Psoas muscle (tissue), 8 donors: ENCODE data around the gene SH3TC1. TPM values are rescaled to one million over a fixed set of nuclear protein-coding genes. Genes with fewer than 3 reads are reported as not detected.

Experiments used
- ATAC-seq, 4 donors: fragments of 200-7000 bp; cut with Tn5 transposase; one replicate each; pipeline ENCODE4 v1.9.1; 2020; ENCODE audit warnings: moderate library complexity in 3 of 4, mild to moderate bottlenecking in 2 of 4
- DNase-seq, 2 donors: peaks; one replicate each; pipeline ENCODE4 v3.0.0-alpha.2; 2020
- H3K27ac ChIP-seq: fragments of 200-600 bp; one replicate; pipeline ENCODE4 v1.8.0; 2022
- H3K27me3 ChIP-seq, 3 donors: fragments of 200-600 bp in 1 of 3; one replicate each; pipeline versions ENCODE4 v1.6.1 to v1.8.0; 2013 to 2022; ENCODE audit warnings: low read length in 2 of 3, mild to moderate bottlenecking in 2 of 3, moderate library complexity in 1 of 3; ENCODE audit not compliant: insufficient read depth in 3 of 3
- H3K36me3 ChIP-seq, 2 donors: fragments of 200-600 bp in 1 of 2; one replicate each; pipeline versions ENCODE4 v1.6.1 to v1.8.0; 2013 to 2022; ENCODE audit warnings: low read depth in 1 of 2, mild to moderate bottlenecking in 1 of 2, moderate library complexity in 1 of 2; ENCODE audit not compliant: insufficient read depth in 1 of 2
- H3K4me1 ChIP-seq: fragments of 200-600 bp; one replicate; pipeline ENCODE4 v1.8.0; 2022
- H3K4me3 ChIP-seq: fragments of 200-600 bp; one replicate; pipeline ENCODE4 v1.8.0; 2022; ENCODE audit warnings: mild to moderate bottlenecking
- H3K9me3 ChIP-seq: fragments of 200-600 bp; one replicate; pipeline ENCODE4 v1.8.0; 2022
- CTCF ChIP-seq: fragments of 200-600 bp; IDR thresholded peaks from one replicate; pipeline ENCODE4 v1.8.0; 2022; ENCODE audit warnings: antibody characterized with exemption
- WGBS, 3 donors: extraction: QIAGEN DNeasy Blood & Tissue Kit; methylation state at CpG; one replicate each; pipeline versions ENCODE4 v1.1.6 to v1.1.7; 2013; 5-methylcytosine and 5-hydroxymethylcytosine counted together
- intact Hi-C, 2 donors: fragments of 100-400 bp; cut with DNase I; formaldehyde crosslinking; loops; one replicate each; pipeline versions ENCODE4 v1.11.0 to v1.14.2; 2022
- polyA plus RNA-seq, 3 donors: library from polyadenylated mRNA; stranded (reverse); fragments of 200-250 nt; gene quantifications; one replicate each; pipeline ENCODE4 v1.2.3, GENCODE V29; 2013
- total RNA-seq, 4 donors: library from RNA; stranded (reverse); fragmentation: NEBNext Ultra II Directional in 2 of 4; extraction: Animal tissue kit (Norgen Biotek cat#: 25700) in 2 of 4; gene quantifications; one replicate each; pipeline versions ENCODE4 v1.2.1 to v1.2.4, GENCODE V29; 2021 to 2023
- donor health status: healthy with polysubstance abuse.
- donor health status: DM: no; HTN: no; CAD: no; lungs with moderate emphysema.
- donor health status: Bipolar disorder and iron deficiency.
- donor health status: healthy.
- donor health status: DM: yes; HTN: yes; CAD: no.
- donor health status: DM: no; HTN: no; CAD: no.
- donor health status: DM: no; HTN: no; CAD: no.
- donor health status: DM: yes; HTN: yes; CAD: no.

The SH3TC1 gene
- total and polyA plus RNA-seq, 7 donors, result 1.9 to 7.9 (median 4.7) TPM

- Histone ChIP-seq H3K27me3 (no peaks in the 10 kb centered on the region), H3K27ac (no peak overlapping the region), H3K4me1 (peaks cover 47% of the 10 kb centered on the region), H3K4me3 (no peak overlapping the region), H3K36me3 (no peaks in the 10 kb centered on the region), H3K9me3 (peaks cover 8% of the 10 kb centered on the region)
- intact Hi-C loops, result no loop called here
- WGBS, 3 donors, result 81 to 96% (median 94%) methylated on average over 7 of the region's 7 CpGs
- no peak for TF ChIP-seq CTCF
- ATAC-seq (no peak), DNase-seq (no peak)
Measured at GRCh38 chr4:8171266-8171665, 27.8 kb upstream of the SH3TC1 start.

GRCh38 chr4:8171984-8172924 is 26.8 kb upstream of the SH3TC1 start:
- intact Hi-C loops, result no loop called here

GRCh38 chr4:8173492-8174242 is 25.4 kb upstream of the SH3TC1 start:
- DNase-seq (no peak), ATAC-seq (peak in 3 of 4 donors; percentile 22 to 34 (median 32))
- Histone ChIP-seq H3K36me3 (no peaks in the 10 kb centered on the region), H3K4me1 (peaks cover 38% of the 10 kb centered on the region), H3K27ac (peak overlapping the region; percentile 30), H3K27me3 (no peaks in the 10 kb centered on the region), H3K9me3 (no peaks in the 10 kb centered on the region), H3K4me3 (no peak overlapping the region)
- no peak for TF ChIP-seq CTCF
- WGBS, 3 donors, result 69 to 70% (median 70%) methylated on average over 12 to 13 of the region's 13 CpGs
- intact Hi-C loops, result no loop called here

More at GRCh38 chr4:8171984-8172924, 26.8 kb upstream of the SH3TC1 start:
- no peak overlapping the region for H3K4me3 ChIP-seq
- peak overlapping the region; percentile 37 for H3K27ac ChIP-seq
- H3K4me1 ChIP-seq, result peaks cover 48% of the 10 kb centered on the region
- ATAC-seq (no peak), DNase-seq (peak in 1 of 2 donors; percentile 66)
- H3K27me3 ChIP-seq, result no peaks in the 10 kb centered on the region
- no peak for TF ChIP-seq CTCF
- no peaks in the 10 kb centered on the region for H3K36me3 ChIP-seq
- peaks cover 8% of the 10 kb centered on the region for H3K9me3 ChIP-seq
- WGBS, 3 donors, result 76 to 86% (median 82%) methylated on average over 33 to 36 of the region's 36 CpGs

- no peaks in the 10 kb centered on the region for H3K36me3 ChIP-seq
- peaks cover 27% of the 10 kb centered on the region for H3K4me1 ChIP-seq
- 90 to 100% (median 91%) methylated on average over 3 of the region's 3 CpGs for WGBS, 3 donors
- intact Hi-C loops, result loop anchor here in 1 of 2 donors (5.0 kb wide), 1 partner anchor 227 kb away; no protein-coding TSS in a partner anchor
- H3K9me3 ChIP-seq, result no peaks in the 10 kb centered on the region
- H3K4me3 ChIP-seq, result no peak overlapping the region
- no peak for TF ChIP-seq CTCF
- H3K27me3 ChIP-seq, result no peaks in the 10 kb centered on the region
- DNase-seq (no peak), ATAC-seq (no peak)
- no peak overlapping the region for H3K27ac ChIP-seq
Measured at GRCh38 chr4:8174970-8175369, 24.1 kb upstream of the SH3TC1 start.
